Measurements from ENCODE around the gene OVAAL. TPM values are rescaled to one million over a fixed set of nuclear protein-coding genes. Genes with fewer than 3 reads are reported as not detected.

The OVAAL gene
- total and polyA plus RNA-seq, 9 of the 15 experiments (the other 6 are each of a cell fraction or from before 2014, with no cell fraction given), result 0.04 to 0.18 (median 0.08) TPM; not detected in 4

DNA sequence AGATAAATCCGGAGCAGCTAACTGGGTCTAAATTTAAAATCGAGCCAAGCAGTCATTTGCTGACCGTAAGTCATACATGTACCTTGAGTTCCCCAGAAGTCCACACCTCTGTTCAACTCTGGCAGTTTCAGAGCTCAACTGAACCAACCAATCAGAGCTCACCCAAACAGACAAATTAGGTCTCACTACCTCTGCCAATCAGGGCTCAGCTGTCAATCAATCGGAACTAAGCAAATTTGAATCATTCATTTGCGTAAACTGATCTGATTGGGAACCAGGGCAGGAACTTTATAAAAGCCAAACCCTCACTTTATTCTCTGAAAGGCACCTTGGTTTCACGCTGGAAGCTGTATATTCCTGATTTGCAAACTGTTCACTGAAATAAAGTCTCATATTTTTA is 45.2 kb upstream of the OVAAL start:
- no peak overlapping the region for H3K4me2 ChIP-seq (ENCODE audit: insufficient read depth, low read length)
- DNase-seq (ENCODE audit: extremely low read depth in 1 of 4, low spot score in 3 of 4), result no peak
- no peak for TF ChIP-seq KLF1 (tag; IDR thresholded peaks at IDR 0.05)
- TF ChIP-seq, protein P1, sequence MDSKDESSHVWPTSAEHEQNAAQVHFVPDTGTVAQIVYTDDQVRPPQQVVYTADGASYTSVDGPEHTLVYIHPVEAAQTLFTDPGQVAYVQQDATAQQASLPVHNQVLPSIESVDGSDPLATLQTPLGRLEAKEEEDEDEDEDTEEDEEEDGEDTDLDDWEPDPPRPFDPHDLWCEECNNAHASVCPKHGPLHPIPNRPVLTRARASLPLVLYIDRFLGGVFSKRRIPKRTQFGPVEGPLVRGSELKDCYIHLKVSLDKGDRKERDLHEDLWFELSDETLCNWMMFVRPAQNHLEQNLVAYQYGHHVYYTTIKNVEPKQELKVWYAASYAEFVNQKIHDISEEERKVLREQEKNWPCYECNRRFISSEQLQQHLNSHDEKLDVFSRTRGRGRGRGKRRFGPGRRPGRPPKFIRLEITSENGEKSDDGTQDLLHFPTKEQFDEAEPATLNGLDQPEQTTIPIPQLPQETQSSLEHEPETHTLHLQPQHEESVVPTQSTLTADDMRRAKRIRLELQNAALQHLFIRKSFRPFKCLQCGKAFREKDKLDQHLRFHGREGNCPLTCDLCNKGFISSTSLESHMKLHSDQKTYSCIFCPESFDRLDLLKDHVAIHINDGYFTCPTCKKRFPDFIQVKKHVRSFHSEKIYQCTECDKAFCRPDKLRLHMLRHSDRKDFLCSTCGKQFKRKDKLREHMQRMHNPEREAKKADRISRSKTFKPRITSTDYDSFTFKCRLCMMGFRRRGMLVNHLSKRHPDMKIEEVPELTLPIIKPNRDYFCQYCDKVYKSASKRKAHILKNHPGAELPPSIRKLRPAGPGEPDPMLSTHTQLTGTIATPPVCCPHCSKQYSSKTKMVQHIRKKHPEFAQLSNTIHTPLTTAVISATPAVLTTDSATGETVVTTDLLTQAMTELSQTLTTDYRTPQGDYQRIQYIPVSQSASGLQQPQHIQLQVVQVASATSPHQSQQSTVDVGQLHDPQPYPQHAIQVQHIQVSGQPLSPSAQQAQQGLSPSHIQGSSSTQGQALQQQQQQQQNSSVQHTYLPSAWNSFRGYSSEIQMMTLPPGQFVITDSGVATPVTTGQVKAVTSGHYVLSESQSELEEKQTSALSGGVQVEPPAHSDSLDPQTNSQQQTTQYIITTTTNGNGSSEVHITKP (IDR thresholded peaks at IDR 0.05; ENCODE audit: partially characterized antibody), result no peak
- TF ChIP-seq, protein P2, sequence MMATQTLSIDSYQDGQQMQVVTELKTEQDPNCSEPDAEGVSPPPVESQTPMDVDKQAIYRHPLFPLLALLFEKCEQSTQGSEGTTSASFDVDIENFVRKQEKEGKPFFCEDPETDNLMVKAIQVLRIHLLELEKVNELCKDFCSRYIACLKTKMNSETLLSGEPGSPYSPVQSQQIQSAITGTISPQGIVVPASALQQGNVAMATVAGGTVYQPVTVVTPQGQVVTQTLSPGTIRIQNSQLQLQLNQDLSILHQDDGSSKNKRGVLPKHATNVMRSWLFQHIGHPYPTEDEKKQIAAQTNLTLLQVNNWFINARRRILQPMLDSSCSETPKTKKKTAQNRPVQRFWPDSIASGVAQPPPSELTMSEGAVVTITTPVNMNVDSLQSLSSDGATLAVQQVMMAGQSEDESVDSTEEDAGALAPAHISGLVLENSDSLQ (IDR thresholded peaks at IDR 0.05), result peak; percentile 87

More for the DNA sequence above, 45.2 kb upstream of the OVAAL start:
- no peaks in the 10 kb centered on the region for H3K9me1 ChIP-seq (ENCODE audit: control insufficient read depth, insufficient read depth, low read length)
- no peak overlapping the region for H3K4me3 ChIP-seq
- no peaks in the 10 kb centered on the region for H4K20me1 ChIP-seq (replicated peaks; ENCODE audit: control insufficient read depth, insufficient read depth, low read length)
- H2AFZ ChIP-seq (ENCODE audit: low read depth, low read length), result no peak overlapping the region
- no peaks in the 10 kb centered on the region for H3K36me3 ChIP-seq (ENCODE audit: control insufficient read depth, insufficient read depth, low read length)
- intact Hi-C loops (cut with micrococcal nuclease), result no loop called here
- H3K27ac ChIP-seq (ENCODE audit: extremely low read depth, low read depth, low read length), result no peak overlapping the region
- H3K9me3 ChIP-seq (replicated peaks; ENCODE audit: control insufficient read depth, insufficient read depth, low read depth, low read length), result no peaks in the 10 kb centered on the region
- no peak for FAIRE-seq
- 66% methylated on average over 6 of the region's 6 CpGs for WGBS (ENCODE audit: insufficient coverage, low coverage, missing lambda C conversion rate)
- H3K27me3 ChIP-seq (ENCODE audit: control insufficient read depth in 2 of 2, insufficient read depth in 2 of 2, low read length in 2 of 2), result no peaks in the 10 kb centered on the region
- no TSS peak for BruUV-seq (replicated peaks)
- ChIA-PET POLR2A (interaction anchor here (0.6 to 1.7 kb wide), 4 partner anchors 9 to 364 kb away, joined by 3 to 6 read pairs (median 4); no protein-coding TSS in a partner anchor), CTCF (ENCODE audit: low intra/inter-chr PET ratio) (interaction anchor here (4.3 kb wide), 1 partner anchor 349 kb away, joined by 69 read pairs; no protein-coding TSS in a partner anchor)
- in situ Hi-C loops (cut with MboI), result no loop called here
- ATAC-seq, result no peak
- no peak overlapping the region for H3K9ac ChIP-seq (ENCODE audit: insufficient read depth in 1 of 2, low read depth in 2 of 2, low read length in 2 of 2)
- H3K79me2 ChIP-seq (ENCODE audit: control insufficient read depth, insufficient read depth, low read length), result no peaks in the 10 kb centered on the region
- H3K4me1 ChIP-seq (replicated peaks in 1 of 2; ENCODE audit: control insufficient read depth in 2 of 2, insufficient read depth in 2 of 2, low read length in 2 of 2), result peaks cover 3 to 9% of the 10 kb centered on the region in 2 experiments; a peak in 3 of 5 replicates
